T-helper 2 cell treated with Interferon-gamma antibody and Interleukin-4, amounts not matched to agents 100 ng/mL and 5 ng/mL, for 36 hours (primary cell): ENCODE measurements around the gene MTRR. TPM values are rescaled to one million over a fixed set of nuclear protein-coding genes. Genes with fewer than 3 reads are reported as not detected.

Experiments used
- total RNA-seq: library from RNA; stranded (reverse); gene quantifications from 2 replicates; pipeline ENCODE4 v1.2.3, GENCODE V29; 2022

The MTRR gene
- total RNA-seq, 1 donor from 2014 or later: 75.1 TPM

Other genes with a start within 250 kb of the MTRR start
- gene CFAP90, start 18.0 kb upstream of the MTRR start, total RNA-seq: not detected in 2 replicates
- 13.0 and 16.9 TPM in 2 replicates for gene FASTKD3, start 117 bp upstream of the MTRR start, total RNA-seq